Activated naive CD8-positive, alpha-beta T cell (primary cell): ENCODE data around the gene MYO1E.
"Not testable (repeated sequence)": the region's sequence is repeated elsewhere in the genome, so short reads cannot be mapped to it uniquely, and the experiment has no call there.

Experiments
- H3K27ac Mint-ChIP-seq: one replicate; pipeline ENCODE4 v1.8.0; 2021; ENCODE audit warnings: mixed read lengths
- H3K27me3 Mint-ChIP-seq: one replicate; pipeline ENCODE4 v1.8.0; 2021; ENCODE audit warnings: mixed read lengths
- H3K36me3 Mint-ChIP-seq: one replicate; pipeline ENCODE4 v1.8.0; 2021; ENCODE audit warnings: mixed read lengths
- H3K4me1 Mint-ChIP-seq: one replicate; pipeline ENCODE4 v1.8.0; 2021; ENCODE audit warnings: low read depth, mixed read lengths
- H3K4me3 Mint-ChIP-seq: one replicate; pipeline ENCODE4 v1.8.0; 2021; ENCODE audit warnings: mild to moderate bottlenecking, mixed read lengths
- H3K9me3 Mint-ChIP-seq: one replicate; pipeline ENCODE4 v1.8.0; 2021; ENCODE audit warnings: low read depth, mixed read lengths

MYO1E gene

DNA sequence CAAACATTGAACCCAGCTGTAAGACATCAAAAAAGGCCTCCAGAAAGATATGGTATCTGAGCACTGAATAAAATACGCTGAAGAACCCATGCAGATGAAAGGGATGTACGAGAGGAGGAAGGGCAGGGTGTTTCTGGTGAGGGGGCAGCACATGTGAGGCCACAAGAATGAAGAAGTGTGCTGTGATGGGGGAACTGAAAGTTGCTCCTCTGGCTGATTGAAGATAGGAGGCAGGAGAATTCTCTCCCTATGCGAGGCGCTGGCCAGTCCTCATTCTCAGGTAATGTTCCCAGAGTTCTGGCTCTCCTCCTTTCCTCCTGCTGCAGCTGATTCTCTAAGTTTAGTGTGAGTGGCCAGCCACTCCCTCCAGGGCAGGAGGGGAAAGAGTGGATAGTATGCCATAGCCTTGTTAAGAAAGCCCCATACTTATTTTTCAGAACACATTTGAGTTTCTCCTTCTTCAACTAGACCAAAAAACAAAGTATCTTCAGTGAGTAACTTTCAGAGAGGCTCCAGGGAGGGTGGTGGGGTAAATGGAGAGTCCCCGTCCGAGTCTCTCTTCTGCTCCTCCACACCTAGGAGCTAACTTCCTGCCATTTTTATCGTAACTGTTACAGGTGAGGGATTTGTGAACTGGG is 26.9 kb upstream of the MYO1E start:
- peaks cover 8% of the 10 kb centered on the region for H3K27me3 Mint-ChIP-seq
- H3K27ac Mint-ChIP-seq, result no peak overlapping the region
- H3K9me3 Mint-ChIP-seq, result no peaks in the 10 kb centered on the region
- no peak overlapping the region for H3K4me3 Mint-ChIP-seq
- peaks cover 4% of the 10 kb centered on the region for H3K4me1 Mint-ChIP-seq
- H3K36me3 Mint-ChIP-seq, result no peaks in the 10 kb centered on the region

GRCh38 chr15:59398220-59398619 is 25.5 kb upstream of the MYO1E start:
- Mint-ChIP-seq H3K4me1 (peaks cover 4% of the 10 kb centered on the region), H3K36me3 (no peaks in the 10 kb centered on the region), H3K27me3 (peaks cover 8% of the 10 kb centered on the region), H3K9me3 (no peaks in the 10 kb centered on the region), H3K27ac (no peak overlapping the region), H3K4me3 (no peak overlapping the region)

- Mint-ChIP-seq H3K4me1 (peaks cover 4% of the 10 kb centered on the region), H3K36me3 (no peaks in the 10 kb centered on the region), H3K27me3 (peaks cover 8% of the 10 kb centered on the region), H3K9me3 (no peaks in the 10 kb centered on the region), H3K27ac (no peak overlapping the region), H3K4me3 (no peak overlapping the region)
Observed at GRCh38 chr15:59396679-59397078, 24.0 kb upstream of the MYO1E start.

GRCh38 chr15:59396211-59396610 is 23.5 kb upstream of the MYO1E start:
- H3K27ac Mint-ChIP-seq, result no peak overlapping the region
- H3K9me3 Mint-ChIP-seq, result no peaks in the 10 kb centered on the region
- H3K4me1 Mint-ChIP-seq, result peaks cover 4% of the 10 kb centered on the region
- no peak overlapping the region for H3K4me3 Mint-ChIP-seq
- H3K27me3 Mint-ChIP-seq, result peaks cover 8% of the 10 kb centered on the region
- no peaks in the 10 kb centered on the region for H3K36me3 Mint-ChIP-seq

- Mint-ChIP-seq H3K4me3 (no peak overlapping the region), H3K27ac (no peak overlapping the region), H3K4me1 (no peaks in the 10 kb centered on the region), H3K36me3 (no peaks in the 10 kb centered on the region), H3K27me3 (peaks cover 8% of the 10 kb centered on the region), H3K9me3 (no peaks in the 10 kb centered on the region)
Observed at GRCh38 chr15:59394166-59394661, 21.5 kb upstream of the MYO1E start.

DNA sequence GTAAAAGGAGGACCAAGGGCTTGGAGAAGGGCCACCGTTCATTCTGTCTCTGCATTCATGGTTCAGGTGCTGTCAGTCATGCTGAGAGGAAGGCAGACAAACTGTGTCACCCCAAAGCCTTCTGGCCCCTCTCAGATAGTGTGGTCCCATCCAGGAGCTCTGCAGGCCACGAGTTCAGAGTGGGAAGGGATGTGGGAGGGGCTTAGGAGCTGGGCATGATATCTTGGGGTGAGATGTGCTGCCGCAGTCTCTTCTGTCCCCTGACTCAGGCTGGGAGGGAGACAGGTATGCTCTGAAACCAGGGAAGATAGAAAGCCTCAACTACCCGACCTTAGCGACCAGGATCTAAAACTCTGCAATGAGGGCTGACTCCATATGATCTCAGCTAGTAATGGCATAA is 19.6 kb upstream of the MYO1E start:
- Mint-ChIP-seq H3K27ac (no peak overlapping the region), H3K36me3 (no peaks in the 10 kb centered on the region), H3K9me3 (no peaks in the 10 kb centered on the region), H3K4me1 (no peaks in the 10 kb centered on the region), H3K27me3 (peaks cover 4% of the 10 kb centered on the region), H3K4me3 (no peak overlapping the region)

GRCh38 chr15:59388670-59389069 is 16.0 kb upstream of the MYO1E start:
- Mint-ChIP-seq H3K4me1 (peaks cover 5% of the 10 kb centered on the region), H3K27ac (no peak overlapping the region), H3K4me3 (no peak overlapping the region), H3K36me3 (no peaks in the 10 kb centered on the region), H3K27me3 (no peaks in the 10 kb centered on the region), H3K9me3 (no peaks in the 10 kb centered on the region)

DNA sequence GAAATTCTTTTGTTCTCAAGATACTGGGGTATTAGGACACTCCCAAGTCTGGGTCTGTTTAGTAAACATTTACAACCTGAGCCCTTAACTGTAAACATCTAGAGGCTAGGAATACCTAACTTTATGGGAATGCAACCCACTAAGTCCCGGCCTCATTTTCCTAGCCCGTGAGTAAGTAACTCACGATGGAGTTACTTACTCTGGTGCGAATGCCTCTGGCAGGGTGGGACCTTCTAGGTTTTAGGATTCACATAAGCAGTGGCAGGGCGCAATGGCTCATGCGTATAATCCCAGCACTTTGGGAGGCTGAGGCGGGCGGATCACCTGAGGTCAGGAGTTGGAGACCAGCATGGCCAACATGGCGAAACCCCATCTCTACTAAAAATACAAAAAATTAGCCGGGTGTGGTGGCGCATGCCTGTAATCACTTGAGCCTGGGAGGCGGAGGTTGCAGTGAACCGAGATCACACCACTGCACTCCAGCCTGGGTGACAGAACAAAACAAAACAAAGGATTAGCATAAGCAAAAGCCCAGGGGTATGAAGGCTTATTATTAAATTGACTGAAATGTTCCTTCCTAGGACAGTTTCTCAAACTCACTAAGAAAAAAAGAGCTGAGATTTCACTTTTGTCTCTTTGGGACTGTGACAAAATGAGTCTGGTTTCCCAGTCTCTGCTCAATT is 14.7 kb upstream of the MYO1E start:
- not testable (repeated sequence) for H3K36me3 Mint-ChIP-seq, H3K4me3 Mint-ChIP-seq, H3K27me3 Mint-ChIP-seq, H3K4me1 Mint-ChIP-seq, H3K9me3 Mint-ChIP-seq, H3K27ac Mint-ChIP-seq

- H3K4me3 Mint-ChIP-seq, result no peak overlapping the region
- H3K4me1 Mint-ChIP-seq, result peaks cover 5% of the 10 kb centered on the region
- H3K27me3 Mint-ChIP-seq, result no peaks in the 10 kb centered on the region
- no peaks in the 10 kb centered on the region for H3K9me3 Mint-ChIP-seq
- no peaks in the 10 kb centered on the region for H3K36me3 Mint-ChIP-seq
- H3K27ac Mint-ChIP-seq, result no peak overlapping the region
Observed at GRCh38 chr15:59385171-59385570, 12.5 kb upstream of the MYO1E start.

GRCh38 chr15:59384507-59384906 is 11.8 kb upstream of the MYO1E start:
- H3K27me3 Mint-ChIP-seq, result no peaks in the 10 kb centered on the region
- no peak overlapping the region for H3K27ac Mint-ChIP-seq
- no peaks in the 10 kb centered on the region for H3K9me3 Mint-ChIP-seq
- peaks cover 5% of the 10 kb centered on the region for H3K4me1 Mint-ChIP-seq
- H3K36me3 Mint-ChIP-seq, result no peaks in the 10 kb centered on the region
- H3K4me3 Mint-ChIP-seq, result no peak overlapping the region

- H3K4me1 Mint-ChIP-seq, result peaks cover 5% of the 10 kb centered on the region
- no peaks in the 10 kb centered on the region for H3K9me3 Mint-ChIP-seq
- H3K27me3 Mint-ChIP-seq, result no peaks in the 10 kb centered on the region
- H3K27ac Mint-ChIP-seq, result no peak overlapping the region
- no peak overlapping the region for H3K4me3 Mint-ChIP-seq
- H3K36me3 Mint-ChIP-seq, result no peaks in the 10 kb centered on the region
Observed at GRCh38 chr15:59380902-59381610, 8.4 kb upstream of the MYO1E start.

GRCh38 chr15:59379531-59379930 is 6.9 kb upstream of the MYO1E start:
- H3K4me1 Mint-ChIP-seq, result no peaks in the 10 kb centered on the region
- no peaks in the 10 kb centered on the region for H3K9me3 Mint-ChIP-seq
- no peaks in the 10 kb centered on the region for H3K36me3 Mint-ChIP-seq
- H3K4me3 Mint-ChIP-seq, result no peak overlapping the region
- no peak overlapping the region for H3K27ac Mint-ChIP-seq
- H3K27me3 Mint-ChIP-seq, result no peaks in the 10 kb centered on the region

DNA sequence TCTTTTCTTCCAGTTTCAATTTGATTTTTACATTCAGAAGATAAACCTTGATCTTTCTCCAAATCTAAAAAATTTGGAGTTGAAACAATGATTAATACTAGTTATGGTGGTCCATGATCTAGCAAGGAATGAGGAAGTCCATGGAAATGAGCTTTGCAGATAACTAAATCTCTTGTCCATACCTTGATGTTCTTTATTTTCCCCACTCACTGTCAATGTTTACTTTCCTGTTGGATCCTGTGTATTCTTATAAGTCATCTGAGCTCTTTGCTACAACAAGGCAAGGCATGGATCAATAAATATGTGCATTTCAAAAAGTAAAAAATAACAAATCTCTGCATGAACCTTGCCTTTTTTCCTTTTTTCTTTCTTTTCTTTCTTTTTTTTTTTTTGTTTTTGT is 6.2 kb upstream of the MYO1E start:
- Mint-ChIP-seq H3K27me3 (peaks cover 2% of the 10 kb centered on the region), H3K36me3 (no peaks in the 10 kb centered on the region), H3K4me3 (no peak overlapping the region), H3K9me3 (no peaks in the 10 kb centered on the region), H3K27ac (no peak overlapping the region), H3K4me1 (no peaks in the 10 kb centered on the region)

DNA sequence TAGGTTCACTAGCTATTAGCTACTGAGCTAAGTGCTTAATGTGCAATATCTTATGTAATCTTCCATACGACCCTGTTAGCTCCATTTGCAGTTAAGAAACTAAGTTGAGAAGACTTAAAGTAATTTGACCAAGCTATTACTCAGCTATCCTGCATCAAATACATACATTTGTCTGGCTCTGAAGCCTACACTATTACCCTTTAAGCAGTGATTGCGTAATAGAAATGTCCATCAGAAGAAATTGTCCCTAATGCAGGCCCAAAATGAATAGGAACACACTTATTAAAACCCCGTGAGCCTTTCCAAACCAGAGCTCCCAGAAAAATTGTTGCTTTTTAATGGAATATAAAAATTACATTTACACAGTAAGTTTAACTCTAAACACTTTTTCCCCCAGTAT is 5.3 kb upstream of the MYO1E start:
- Mint-ChIP-seq H3K27me3 (peaks cover 9% of the 10 kb centered on the region), H3K9me3 (no peaks in the 10 kb centered on the region), H3K4me1 (peaks cover 4% of the 10 kb centered on the region), H3K36me3 (no peaks in the 10 kb centered on the region), H3K4me3 (no peak overlapping the region), H3K27ac (no peak overlapping the region)

- peaks cover 12% of the 10 kb centered on the region for H3K27me3 Mint-ChIP-seq
- no peak overlapping the region for H3K27ac Mint-ChIP-seq
- H3K9me3 Mint-ChIP-seq, result no peaks in the 10 kb centered on the region
- H3K4me3 Mint-ChIP-seq, result no peak overlapping the region
- peaks cover 7% of the 10 kb centered on the region for H3K4me1 Mint-ChIP-seq
- H3K36me3 Mint-ChIP-seq, result no peaks in the 10 kb centered on the region
Observed at GRCh38 chr15:59376733-59377132, 4.1 kb upstream of the MYO1E start.
